H9 (cell line): ENCODE data around the gene OMP. TPM values are rescaled to one million over a fixed set of nuclear protein-coding genes. Genes with fewer than 3 reads are reported as not detected.
A peak's percentile ranks its signal among the peaks of the same experiment; 100 is the strongest.

Source experiments
- DNase-seq: peaks from one replicate; pipeline ENCODE4 v3.0.0-alpha.2; 2017
- H2AFZ ChIP-seq: one replicate; pipeline ENCODE4 v1.6.1; 2013; ENCODE audit warnings: mild to moderate bottlenecking, low read length, control low read depth, moderate library complexity
- H2AK5ac ChIP-seq: 2 replicates; pipeline ENCODE4 v1.6.1; 2013; ENCODE audit warnings: low read length, control low read depth, mixed read lengths; ENCODE audit not compliant: insufficient read length
- H2BK120ac ChIP-seq: one replicate; pipeline ENCODE4 v1.6.1; 2013; ENCODE audit warnings: low read depth, mild to moderate bottlenecking, low read length, control low read depth, inconsistent platforms; ENCODE audit not compliant: poor library complexity, severe bottlenecking
- H2BK12ac ChIP-seq: 2 replicates; pipeline ENCODE4 v1.6.1; 2013; ENCODE audit warnings: low read length, control low read depth, mixed read lengths, low read depth; ENCODE audit not compliant: insufficient read length
- H2BK15ac ChIP-seq: 2 replicates; pipeline ENCODE4 v1.6.1; 2013; ENCODE audit warnings: low read depth, low read length, control low read depth
- H2BK20ac ChIP-seq: one replicate; pipeline ENCODE4 v1.6.1; 2013; ENCODE audit warnings: low read depth, mild to moderate bottlenecking, low read length, control low read depth, inconsistent platforms; ENCODE audit not compliant: poor library complexity, severe bottlenecking
- H2BK5ac ChIP-seq: 2 replicates; pipeline ENCODE4 v1.6.1; 2013; ENCODE audit warnings: low read length, control low read depth, mixed read lengths; ENCODE audit not compliant: insufficient read length
- H3K14ac ChIP-seq: 2 replicates; pipeline ENCODE4 v1.6.1; 2013; ENCODE audit warnings: low read length, control low read depth; ENCODE audit not compliant: insufficient read depth
- H3K18ac ChIP-seq: 2 replicates; pipeline ENCODE4 v1.6.1; 2013; ENCODE audit warnings: low read depth, mild to moderate bottlenecking, mixed read lengths, low read length, control low read depth; ENCODE audit not compliant: insufficient read length
- H3K23ac ChIP-seq: 2 replicates; pipeline ENCODE4 v1.6.1; 2013; ENCODE audit warnings: low read length, control low read depth, mixed read lengths, low read depth; ENCODE audit not compliant: insufficient read length
- H3K23me2 ChIP-seq: 2 replicates; pipeline ENCODE4 v1.6.1; 2013; ENCODE audit warnings: low read depth, mild to moderate bottlenecking, mixed read lengths, low read length, control low read depth; ENCODE audit not compliant: insufficient read length, poor library complexity, severe bottlenecking
- H3K27ac ChIP-seq: 2 replicates; pipeline ENCODE4 v1.5.1; 2013; ENCODE audit warnings: low read length, control low read depth, mixed read lengths, low read depth; ENCODE audit not compliant: insufficient read length
- H3K27me3 ChIP-seq: 2 replicates; pipeline ENCODE4 v1.6.1; 2013; ENCODE audit warnings: low read length, control low read depth, inconsistent platforms; ENCODE audit not compliant: insufficient read depth
- H3K4ac ChIP-seq: 2 replicates; pipeline ENCODE4 v1.6.1; 2013; ENCODE audit warnings: low read depth, mild to moderate bottlenecking, control low read depth, inconsistent platforms, low read length, moderate library complexity
- H3K4me1 ChIP-seq: 2 replicates; pipeline ENCODE4 v1.6.1; 2013; ENCODE audit warnings: low read length, control low read depth, inconsistent platforms; ENCODE audit not compliant: insufficient read depth
- H3K4me2 ChIP-seq: 2 replicates; pipeline ENCODE4 v1.6.1; 2013; ENCODE audit warnings: low read length, control low read depth, mixed read lengths; ENCODE audit not compliant: insufficient read length, insufficient read depth
- H3K56ac ChIP-seq: 2 replicates; pipeline ENCODE4 v1.6.1; 2013; ENCODE audit warnings: low read depth, mild to moderate bottlenecking, mixed read lengths, low read length, control low read depth; ENCODE audit not compliant: insufficient read length
- H3K79me1 ChIP-seq: 2 replicates; pipeline ENCODE4 v1.6.1; 2013; ENCODE audit warnings: low read depth, mild to moderate bottlenecking, moderate library complexity, low read length, control low read depth, inconsistent platforms; ENCODE audit not compliant: insufficient read depth, poor library complexity, severe bottlenecking
- H3K79me2 ChIP-seq: 2 replicates; pipeline ENCODE4 v1.6.1; 2013; ENCODE audit warnings: low read length, control low read depth, inconsistent platforms; ENCODE audit not compliant: insufficient read depth
- H3K9ac ChIP-seq: 2 replicates; pipeline ENCODE4 v1.6.1; 2013; ENCODE audit warnings: low read length, control low read depth, mixed read lengths; ENCODE audit not compliant: insufficient read length; ENCODE audit errors: extremely low read depth
- H3K9me3 ChIP-seq: one replicate; pipeline ENCODE4 v1.6.1; 2013; ENCODE audit warnings: low read depth, low read length, inconsistent platforms; ENCODE audit not compliant: control insufficient read depth
- H3T11ph ChIP-seq: one replicate; pipeline ENCODE4 v1.6.1; 2013; ENCODE audit warnings: mild to moderate bottlenecking, low read length, control low read depth, inconsistent platforms
- H4K20me1 ChIP-seq: one replicate; pipeline ENCODE4 v1.6.1; 2013; ENCODE audit not compliant: control insufficient read depth, insufficient read length, insufficient read depth
- H4K5ac ChIP-seq: 2 replicates; pipeline ENCODE4 v1.6.1; 2013; ENCODE audit warnings: low read depth, mild to moderate bottlenecking, mixed read lengths, low read length, control low read depth; ENCODE audit not compliant: insufficient read length
- H4K8ac ChIP-seq: replicated peaks from 2 replicates; pipeline ENCODE4 v1.6.1; 2013; ENCODE audit warnings: low read length, control low read depth, mixed read lengths, low read depth; ENCODE audit not compliant: insufficient read length
- H4K91ac ChIP-seq: 2 replicates; pipeline ENCODE4 v1.6.1; 2013; ENCODE audit warnings: low read depth, mild to moderate bottlenecking, moderate library complexity, mixed read lengths, low read length, control low read depth; ENCODE audit not compliant: insufficient read length
- H3K27ac Mint-ChIP-seq, 3 experiments: 2 replicates in 2 of 3; 3 replicates in 1 of 3; pipeline ENCODE4 v1.8.0; 2020 to 2021; ENCODE audit warnings: mixed read lengths in 3 of 3, mild to moderate bottlenecking in 1 of 3, moderate library complexity in 1 of 3
- H3K27me3 Mint-ChIP-seq: 2 replicates; pipeline ENCODE4 v1.8.0; 2021; ENCODE audit warnings: low read depth, mild to moderate bottlenecking, moderate library complexity, mixed read lengths
- H3K36me3 Mint-ChIP-seq, 3 experiments: 2 replicates in 2 of 3; 3 replicates in 1 of 3; pipeline ENCODE4 v1.8.0; 2020 to 2021; ENCODE audit warnings: low read depth in 3 of 3, mixed read lengths in 3 of 3; ENCODE audit not compliant: insufficient read depth in 1 of 3
- H3K4me1 Mint-ChIP-seq, 2 experiments: 2 replicates each; pipeline ENCODE4 v1.8.0; 2020; ENCODE audit warnings: mixed read lengths in 2 of 2
- H3K4me3 Mint-ChIP-seq, 2 experiments: 2 replicates in 1 of 2; 3 replicates in 1 of 2; pipeline ENCODE4 v1.8.0; 2020 to 2021; ENCODE audit warnings: mild to moderate bottlenecking in 2 of 2, mixed read lengths in 2 of 2, moderate library complexity in 1 of 2
- H3K9me3 Mint-ChIP-seq, 2 experiments: 2 replicates in 1 of 2; 3 replicates in 1 of 2; pipeline ENCODE4 v1.8.0; 2020; ENCODE audit warnings: mild to moderate bottlenecking in 2 of 2, mixed read lengths in 2 of 2, moderate library complexity in 1 of 2
- CTCF ChIP-seq: fragments of 200-600 bp; sonication (generic); conservative IDR thresholded peaks from 3 replicates; pipeline ENCODE4 v1.8.0; 2021; ENCODE audit warnings: antibody characterized with exemption, mild to moderate bottlenecking
- WGBS: extraction: QIAGEN DNeasy Blood & Tissue Kit; methylation state at CpG from one replicate; pipeline ENCODE4 v1.1.7; 2013; ENCODE audit warnings: missing lambda C conversion rate, low lambda C conversion rate, mixed read lengths; ENCODE audit not compliant: insufficient read length; ENCODE audit errors: extremely low coverage; 5-methylcytosine and 5-hydroxymethylcytosine counted together
- total RNA-seq: library from RNA; stranded (reverse); gene quantifications from 2 replicates; pipeline ENCODE4 v1.2.1, GENCODE V29; 2021

The OMP gene
- total RNA-seq, 1 experiment from 2014 or later: not detected

- peak; percentile 62 for TF ChIP-seq CTCF
- Mint-ChIP-seq H3K9me3 (peaks cover 2 to 3% of the 10 kb centered on the region in 2 experiments; a peak in 2 of 5 replicates), H3K27me3 (peaks cover 19% of the 10 kb centered on the region), H3K36me3 (no peaks in the 10 kb centered on the region), H3K27ac (peak within 1 kb of the TSS in 1 of 3 experiments; percentile 68; a peak in 1 of 7 replicates), H3K4me1 (peaks cover 12 to 19% of the 10 kb centered on the region in 2 experiments), H3K4me3 (peak within 1 kb of the TSS; percentile 72 to 90)
- H3T11ph ChIP-seq: no peak within 1 kb of the TSS
- H3K4me2 ChIP-seq: peak within 1 kb of the TSS; percentile 70
- DNase-seq: peak; percentile 95
- H2BK12ac ChIP-seq: no peak within 1 kb of the TSS
- no peak within 1 kb of the TSS for H2AFZ ChIP-seq
- H3K27me3 ChIP-seq: no peaks in the 10 kb centered on the region
- H3K4me1 ChIP-seq: no peaks in the 10 kb centered on the region
- no peak within 1 kb of the TSS for H4K91ac ChIP-seq
- no peak within 1 kb of the TSS for H2BK20ac ChIP-seq
- peak within 1 kb of the TSS; percentile 6 for H3K9ac ChIP-seq
- no peaks in the 10 kb centered on the region for H3K9me3 ChIP-seq
- no peaks in the 10 kb centered on the region for H3K79me1 ChIP-seq
- H3K4ac ChIP-seq: no peak within 1 kb of the TSS
- H2BK15ac ChIP-seq: no peak within 1 kb of the TSS
- H2BK5ac ChIP-seq: no peak within 1 kb of the TSS
- H4K8ac ChIP-seq: no peak within 1 kb of the TSS
- no peak within 1 kb of the TSS for H3K23ac ChIP-seq
- H3K23me2 ChIP-seq: peaks cover 10% of the 10 kb centered on the region
- H2AK5ac ChIP-seq: no peak within 1 kb of the TSS
- H3K56ac ChIP-seq: no peak within 1 kb of the TSS
- H4K20me1 ChIP-seq: no peaks in the 10 kb centered on the region
- H3K14ac ChIP-seq: peak within 1 kb of the TSS; percentile 39; the same call in 1 of the 2 replicates
- no peak within 1 kb of the TSS for H2BK120ac ChIP-seq
- no CpG with 5 or more reads among the region's 69 CpGs for WGBS
- H4K5ac ChIP-seq: no peak within 1 kb of the TSS
- H3K79me2 ChIP-seq: 0 out of 2 replicates have a peak, but pooled peaks cover 2% of the 10 kb centered on the region
- no peak within 1 kb of the TSS for H3K18ac ChIP-seq
- no peak within 1 kb of the TSS for H3K27ac ChIP-seq
Measured at GRCh38 chr11:77066229-77067042, 36.2 kb upstream of the OMP start, which contains the start of gene CAPN5. Gene CAPN5, plus strand, starts transcription at chr11:77066971. Its CDS starts 17,916 bp downstream, at chr11:77084887.
